Neural progenitor cell (in vitro differentiated cells): Measurements from ENCODE around the gene MAN2A1. TPM values are rescaled to one million over a fixed set of nuclear protein-coding genes. Genes with fewer than 3 reads are reported as not detected.

Source experiments
- DNase-seq: peaks from one replicate; pipeline ENCODE4 v3.0.0-alpha.2; 2016; ENCODE audit warnings: low spot score
- H2AFZ ChIP-seq: fragments of 200-600 bp; sonication (generic); replicated peaks from 2 replicates; pipeline ENCODE4 v1.6.1; 2016; ENCODE audit warnings: antibody characterized with exemption
- H3F3A ChIP-seq: fragments of 200-600 bp; sonication (generic); 2 replicates; pipeline ENCODE4 v1.6.1; 2016; ENCODE audit warnings: antibody characterized with exemption, low read depth
- H3K27ac ChIP-seq: fragments of 200-600 bp; sonication (generic); 2 replicates; pipeline ENCODE4 v1.5.1; 2016; ENCODE audit warnings: mild to moderate bottlenecking
- H3K27me3 ChIP-seq: fragments of 200-600 bp; sonication (generic); 2 replicates; pipeline ENCODE4 v1.6.1; 2016; ENCODE audit warnings: mild to moderate bottlenecking, moderate library complexity
- H3K36me3 ChIP-seq: fragments of 200-600 bp; sonication (generic); 2 replicates; pipeline ENCODE4 v1.5.1; 2016
- H3K4me1 ChIP-seq: fragments of 200-600 bp; sonication (generic); 2 replicates; pipeline ENCODE4 v1.6.1; 2016; ENCODE audit warnings: mixed run types
- H3K4me2 ChIP-seq: fragments of 200-600 bp; sonication (generic); 2 replicates; pipeline ENCODE4 v1.6.1; 2016
- H3K4me3 ChIP-seq: fragments of 200-600 bp; sonication (generic); 2 replicates; pipeline ENCODE4 v1.5.1; 2016
- H3K79me2 ChIP-seq: fragments of 200-600 bp; sonication (generic); 2 replicates; pipeline ENCODE4 v1.6.1; 2016; ENCODE audit warnings: low read depth
- H3K9ac ChIP-seq: fragments of 200-600 bp; sonication (generic); 2 replicates; pipeline ENCODE4 v1.6.1; 2016
- H3K9me3 ChIP-seq: fragments of 200-600 bp; sonication (generic); 2 replicates; pipeline ENCODE4 v1.5.1; 2016; ENCODE audit warnings: low read depth
- H4K20me1 ChIP-seq: fragments of 200-600 bp; sonication (generic); 2 replicates; pipeline ENCODE4 v1.6.1; 2016; ENCODE audit warnings: low read depth
- H3K27ac Mint-ChIP-seq: 3 replicates; pipeline ENCODE4 v1.8.0; 2021; ENCODE audit warnings: mixed read lengths
- H3K27me3 Mint-ChIP-seq: 2 replicates; pipeline ENCODE4 v1.8.0; 2022; ENCODE audit warnings: low read depth, mild to moderate bottlenecking, inconsistent platforms, moderate library complexity, mixed read lengths; ENCODE audit not compliant: insufficient read depth
- H3K36me3 Mint-ChIP-seq: 3 replicates; pipeline ENCODE4 v1.8.0; 2021; ENCODE audit warnings: mixed read lengths
- H3K4me1 Mint-ChIP-seq: 3 replicates; pipeline ENCODE4 v1.8.0; 2021; ENCODE audit warnings: mixed read lengths
- H3K4me3 Mint-ChIP-seq: 3 replicates; pipeline ENCODE4 v1.8.0; 2021; ENCODE audit warnings: mild to moderate bottlenecking, moderate library complexity, mixed read lengths
- H3K9me3 Mint-ChIP-seq: 3 replicates; pipeline ENCODE4 v1.8.0; 2020; ENCODE audit warnings: mixed read lengths
- EZH2 ChIP-seq: fragments of 200-600 bp; sonication (generic); IDR thresholded peaks from 2 replicates; pipeline ENCODE4 v1.6.1; 2017; ENCODE audit warnings: antibody characterized with exemption, mild to moderate bottlenecking, moderate library complexity
- EZH2phosphoT487 ChIP-seq: fragments of 200-600 bp; sonication (generic); IDR thresholded peaks from 2 replicates; pipeline ENCODE4 v1.6.1; 2017; ENCODE audit warnings: antibody characterized with exemption
- total RNA-seq: library from RNA; depleted of rRNA; stranded (reverse); fragments of >200 nt; gene quantifications from 2 replicates; pipeline ENCODE4 v1.2.3, GENCODE V29; 2015; ENCODE audit warnings: low replicate concordance
- TF ChIP-seq, protein P1 (sequence below): fragments of 200-600 bp; sonication (generic); IDR thresholded peaks from 2 replicates; pipeline ENCODE4 v1.5.1; 2017; ENCODE audit warnings: antibody characterized with exemption, mild to moderate bottlenecking

Gene MAN2A1
- total RNA-seq, 1 donor from 2014 or later = 130 TPM

GRCh38 chr5:109910874-109911273 is 221.1 kb downstream of the MAN2A1 start:
- Mint-ChIP-seq H3K36me3 (no peaks in the 10 kb centered on the region), H3K9me3 (no peaks in the 10 kb centered on the region), H3K4me3 (no peak overlapping the region), H3K27ac (no peak overlapping the region), H3K27me3 (peaks cover 5% of the 10 kb centered on the region), H3K4me1 (peaks cover 17% of the 10 kb centered on the region)
- peak overlapping the region; percentile 86 for H2AFZ ChIP-seq
- TF ChIP-seq EZH2phosphoT487 (no peak), EZH2 (no peak)
- TF ChIP-seq, protein P1, sequence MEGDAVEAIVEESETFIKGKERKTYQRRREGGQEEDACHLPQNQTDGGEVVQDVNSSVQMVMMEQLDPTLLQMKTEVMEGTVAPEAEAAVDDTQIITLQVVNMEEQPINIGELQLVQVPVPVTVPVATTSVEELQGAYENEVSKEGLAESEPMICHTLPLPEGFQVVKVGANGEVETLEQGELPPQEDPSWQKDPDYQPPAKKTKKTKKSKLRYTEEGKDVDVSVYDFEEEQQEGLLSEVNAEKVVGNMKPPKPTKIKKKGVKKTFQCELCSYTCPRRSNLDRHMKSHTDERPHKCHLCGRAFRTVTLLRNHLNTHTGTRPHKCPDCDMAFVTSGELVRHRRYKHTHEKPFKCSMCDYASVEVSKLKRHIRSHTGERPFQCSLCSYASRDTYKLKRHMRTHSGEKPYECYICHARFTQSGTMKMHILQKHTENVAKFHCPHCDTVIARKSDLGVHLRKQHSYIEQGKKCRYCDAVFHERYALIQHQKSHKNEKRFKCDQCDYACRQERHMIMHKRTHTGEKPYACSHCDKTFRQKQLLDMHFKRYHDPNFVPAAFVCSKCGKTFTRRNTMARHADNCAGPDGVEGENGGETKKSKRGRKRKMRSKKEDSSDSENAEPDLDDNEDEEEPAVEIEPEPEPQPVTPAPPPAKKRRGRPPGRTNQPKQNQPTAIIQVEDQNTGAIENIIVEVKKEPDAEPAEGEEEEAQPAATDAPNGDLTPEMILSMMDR = no peak
- H3K9me3 ChIP-seq = no peaks in the 10 kb centered on the region
- H3F3A ChIP-seq = no peaks in the 10 kb centered on the region
- no peaks in the 10 kb centered on the region for H3K79me2 ChIP-seq
- no peak overlapping the region for H3K9ac ChIP-seq
- no peaks in the 10 kb centered on the region for H4K20me1 ChIP-seq
- no peak for DNase-seq
- no peak overlapping the region for H3K27ac ChIP-seq
- H3K27me3 ChIP-seq = no peaks in the 10 kb centered on the region
- no peaks in the 10 kb centered on the region for H3K36me3 ChIP-seq
- H3K4me3 ChIP-seq = no peak overlapping the region
- peaks cover 5% of the 10 kb centered on the region for H3K4me1 ChIP-seq
- no peak overlapping the region for H3K4me2 ChIP-seq

DNA sequence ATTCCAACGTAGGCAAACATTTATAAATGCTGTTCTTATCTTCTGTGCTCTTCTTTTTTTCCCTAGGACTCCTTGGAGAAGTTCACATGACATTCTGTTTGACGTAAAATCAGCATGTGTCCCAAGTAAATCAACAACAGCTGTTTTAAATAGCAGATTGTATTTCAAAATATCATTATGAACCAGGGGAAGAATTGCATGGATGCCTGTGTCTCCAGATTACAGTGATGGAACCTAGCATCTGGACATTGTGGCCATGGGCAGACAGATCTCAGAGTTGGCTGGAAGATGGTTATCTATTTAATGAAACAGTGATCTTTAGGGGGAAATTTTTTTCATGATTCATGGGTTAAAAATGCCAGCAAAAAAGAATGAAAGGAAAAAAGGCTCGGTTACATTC is 222.0 kb downstream of the MAN2A1 start:
- H3K36me3 ChIP-seq = no peaks in the 10 kb centered on the region
- TF ChIP-seq, protein P1 = no peak
- TF ChIP-seq EZH2 (no peak), EZH2phosphoT487 (no peak)
- no peak overlapping the region for H3K4me3 ChIP-seq
- no peak overlapping the region for H3K27ac Mint-ChIP-seq
- no peaks in the 10 kb centered on the region for H3K79me2 ChIP-seq
- H3K27me3 ChIP-seq = no peaks in the 10 kb centered on the region
- H2AFZ ChIP-seq = no peak overlapping the region
- no peak overlapping the region for H3K27ac ChIP-seq
- no peak overlapping the region for H3K9ac ChIP-seq
- no peaks in the 10 kb centered on the region for H3K9me3 ChIP-seq
- peaks cover 2% of the 10 kb centered on the region for H3F3A ChIP-seq
- no peaks in the 10 kb centered on the region for H3K9me3 Mint-ChIP-seq
- peaks cover 14% of the 10 kb centered on the region for H3K4me1 Mint-ChIP-seq
- H3K4me3 Mint-ChIP-seq = no peak overlapping the region
- H3K27me3 Mint-ChIP-seq = peaks cover 5% of the 10 kb centered on the region
- no peaks in the 10 kb centered on the region for H3K36me3 Mint-ChIP-seq
- no peaks in the 10 kb centered on the region for H4K20me1 ChIP-seq
- H3K4me1 ChIP-seq = no peaks in the 10 kb centered on the region
- H3K4me2 ChIP-seq = no peak overlapping the region
- no peak for DNase-seq

GRCh38 chr5:109914906-109915305 is 225.2 kb downstream of the MAN2A1 start:
- H4K20me1 ChIP-seq = no peaks in the 10 kb centered on the region
- peaks cover 12% of the 10 kb centered on the region for H3F3A ChIP-seq
- TF ChIP-seq, protein P1 = no peak
- no peak for TF ChIP-seq EZH2
- TF ChIP-seq EZH2phosphoT487 = no peak
- Mint-ChIP-seq H3K4me1 (peaks cover 7% of the 10 kb centered on the region), H3K4me3 (no peak overlapping the region), H3K36me3 (no peaks in the 10 kb centered on the region), H3K9me3 (no peaks in the 10 kb centered on the region), H3K27ac (no peak overlapping the region), H3K27me3 (peaks cover 5% of the 10 kb centered on the region)
- H3K4me3 ChIP-seq = no peak overlapping the region
- H3K27me3 ChIP-seq = no peaks in the 10 kb centered on the region
- no peak overlapping the region for H3K27ac ChIP-seq
- H2AFZ ChIP-seq = no peak overlapping the region
- H3K4me1 ChIP-seq = peaks cover 10% of the 10 kb centered on the region
- H3K9me3 ChIP-seq = no peaks in the 10 kb centered on the region
- no peak overlapping the region for H3K9ac ChIP-seq
- no peak for DNase-seq
- no peaks in the 10 kb centered on the region for H3K36me3 ChIP-seq
- H3K4me2 ChIP-seq = no peak overlapping the region
- H3K79me2 ChIP-seq = no peaks in the 10 kb centered on the region
